HT-29 (cell line): ENCODE results near the gene GNG7. TPM values are rescaled to one million over a fixed set of nuclear protein-coding genes. Genes with fewer than 3 reads are reported as not detected.
"Not testable (repeated sequence)": the region's sequence is repeated elsewhere in the genome, so short reads cannot be mapped to it uniquely, and the experiment has no call there.

ENCODE experiments used
- DNase-seq: peaks from one replicate; pipeline ENCODE4 v3.0.0-alpha.2; 2015; ENCODE audit warnings: low spot score
- total RNA-seq: library from RNA; depleted of rRNA; stranded (reverse); fragments of >200 nt; shearing (Covaris generic); gene quantifications from 2 replicates; pipeline ENCODE4 v1.2.3, GENCODE V29; 2014

GNG7 gene
- total RNA-seq, 1 experiment from 2014 or later = 0.23 TPM

DNA sequence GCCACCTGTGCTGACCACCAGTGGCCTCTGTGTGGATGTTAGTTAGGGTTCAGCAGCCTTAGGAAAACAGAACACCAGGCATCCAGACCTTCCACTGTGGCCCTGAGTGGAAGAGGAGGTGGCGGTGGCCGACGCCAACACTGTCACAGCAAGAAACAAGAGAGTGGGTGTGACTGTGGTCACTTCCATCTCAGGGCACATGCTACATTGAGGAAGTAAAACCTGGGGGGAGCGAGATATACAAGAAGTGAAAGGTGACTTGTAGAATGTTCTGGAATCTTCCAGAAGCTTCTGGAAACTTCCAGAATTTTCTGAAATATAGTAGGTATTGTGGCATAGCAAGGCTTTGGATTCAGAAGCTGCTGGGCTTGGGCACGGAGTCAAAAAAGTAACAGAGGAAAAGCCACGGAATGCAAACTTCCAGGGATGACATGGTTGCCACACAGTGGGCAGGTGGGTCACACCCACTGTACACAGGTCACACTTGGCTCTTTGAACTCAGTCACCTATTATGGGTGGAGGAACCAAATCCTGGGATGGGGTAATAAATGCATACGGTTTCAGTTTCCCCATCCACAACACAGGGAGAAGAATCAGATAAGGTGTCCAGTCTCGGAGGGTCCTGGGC lies 24.3 kb downstream of the GNG7 start:
- DNase-seq = no peak

DNA sequence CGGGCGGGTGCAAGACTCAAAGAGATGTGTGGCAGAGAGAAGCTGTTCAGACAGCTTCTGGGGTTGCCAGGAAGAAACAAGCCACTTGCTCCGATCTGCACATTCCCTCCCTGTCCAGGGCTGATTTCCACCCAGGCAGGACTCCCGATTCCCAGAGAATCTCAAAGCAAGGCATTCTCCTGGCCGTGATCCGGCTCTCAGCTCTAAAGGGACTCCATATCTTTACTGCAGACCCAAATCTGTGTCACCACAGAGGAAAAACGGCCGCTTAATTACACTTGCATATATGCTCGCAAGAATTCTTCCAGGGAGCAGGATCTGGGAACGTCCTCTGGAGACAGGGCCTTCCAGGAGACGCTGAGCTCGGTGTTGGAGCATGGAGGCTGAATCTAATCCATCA lies 25.7 kb downstream of the GNG7 start:
- no peak for DNase-seq

DNA sequence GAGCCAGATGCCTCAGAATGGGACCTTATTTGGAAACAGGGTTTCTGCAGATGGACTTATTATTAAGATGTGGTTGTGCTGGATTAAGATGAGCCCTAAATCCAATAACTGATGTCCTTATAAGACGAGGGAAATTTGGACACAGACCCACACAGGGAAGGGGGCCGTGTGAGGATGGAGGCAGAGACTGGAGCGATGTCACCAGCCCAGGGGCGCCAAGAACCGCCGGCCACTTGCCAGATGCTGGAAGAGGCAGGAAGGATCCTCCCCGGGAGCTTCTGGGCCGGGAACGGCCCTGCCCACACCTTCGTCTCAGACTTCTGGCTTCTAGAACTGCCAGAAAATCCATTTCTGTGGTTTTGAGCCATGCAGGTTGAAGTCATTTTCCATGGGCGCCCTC lies 26.6 kb downstream of the GNG7 start:
- no peak for DNase-seq

DNA sequence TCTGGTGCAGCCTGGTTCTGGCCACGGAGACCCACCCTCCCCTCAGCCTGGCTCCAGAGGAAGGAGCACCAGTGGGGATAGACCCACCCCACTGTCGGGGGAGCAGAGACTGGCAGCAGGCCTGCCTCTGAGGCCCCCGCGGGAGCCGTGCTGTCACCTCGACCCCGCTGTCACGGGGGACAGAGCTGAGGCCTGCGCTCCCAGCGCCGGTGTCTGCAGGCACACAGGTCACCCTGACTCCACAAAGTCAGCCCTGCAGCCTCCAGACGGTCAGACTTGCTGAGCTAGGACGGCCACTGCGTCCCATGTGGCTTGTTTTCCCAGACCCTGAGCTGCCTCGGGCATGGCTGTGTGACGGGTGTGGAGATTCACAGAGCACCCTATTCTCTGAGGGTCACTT lies 32.3 kb downstream of the GNG7 start:
- DNase-seq = no peak

- no peak for DNase-seq
Observed at GRCh38 chr19:2668175-2668763, 34.2 kb downstream of the GNG7 start.

DNA sequence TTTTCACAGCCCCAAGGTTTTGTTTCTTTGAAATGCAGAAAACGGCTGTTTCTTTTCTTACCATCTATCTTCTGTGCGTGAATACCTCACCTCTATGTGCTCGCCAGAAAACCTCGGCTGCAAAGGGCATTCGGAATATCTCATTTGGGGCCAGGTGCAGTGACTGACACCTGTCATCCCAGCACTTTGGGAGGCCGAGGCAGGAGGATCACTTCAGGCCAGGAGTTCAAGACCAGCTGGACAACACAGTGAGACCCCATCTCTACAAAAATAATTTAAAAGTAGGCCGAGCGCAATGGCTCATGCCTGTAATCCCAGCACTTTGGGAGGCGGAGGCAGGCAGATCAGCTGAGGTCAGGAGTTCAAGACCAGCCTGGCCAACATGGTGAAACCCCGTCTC lies 35.1 kb downstream of the GNG7 start:
- not testable (repeated sequence) for DNase-seq

- DNase-seq = no peak
Observed at GRCh38 chr19:2666344-2666994, 36.0 kb downstream of the GNG7 start.

GRCh38 chr19:2665103-2665502 lies 37.4 kb downstream of the GNG7 start:
- DNase-seq = no peak

- DNase-seq = no peak
Observed at GRCh38 chr19:2663920-2664571, 38.4 kb downstream of the GNG7 start.

DNA sequence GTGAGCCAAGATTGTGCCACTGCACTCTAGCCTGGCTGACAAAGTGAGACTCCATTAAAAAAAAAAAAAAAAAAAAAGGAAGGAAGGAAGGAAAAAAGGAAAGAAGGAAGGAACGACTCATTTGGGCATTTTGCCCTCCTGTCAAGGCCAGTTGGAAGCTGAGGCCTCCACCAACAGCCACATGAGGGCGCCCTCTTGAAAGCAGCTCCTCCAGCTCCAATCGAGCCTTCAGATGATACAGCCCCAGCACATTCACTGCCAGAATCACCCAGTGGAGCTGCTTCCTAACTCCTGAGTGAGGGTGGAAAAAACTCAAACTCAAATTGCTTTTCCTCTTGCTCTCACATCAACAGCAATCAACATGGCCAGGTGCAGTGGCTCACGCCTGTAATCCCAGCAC lies 40.9 kb downstream of the GNG7 start:
- peak; percentile 62 for DNase-seq

GRCh38 chr19:2659856-2660432 lies 42.5 kb downstream of the GNG7 start:
- no peak for DNase-seq

DNA sequence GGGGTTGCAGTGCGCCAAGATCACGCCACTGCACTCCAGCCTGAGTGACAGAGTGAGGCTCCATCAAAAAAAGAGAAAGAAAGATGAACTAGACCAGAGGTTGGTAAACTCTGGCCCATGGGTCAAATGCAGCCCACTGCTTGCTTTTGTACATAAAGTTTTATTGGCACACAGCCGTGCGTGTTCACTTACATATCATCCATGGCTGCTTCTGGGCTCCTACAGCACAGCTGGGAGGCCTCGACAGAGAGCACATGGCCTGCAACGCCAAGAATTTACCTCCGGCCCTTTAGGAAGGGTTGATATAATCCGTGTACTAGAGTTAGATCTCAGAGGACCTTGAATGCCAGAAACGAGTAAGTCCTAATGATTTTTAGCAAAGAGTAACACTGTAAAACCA lies 46.0 kb downstream of the GNG7 start:
- no peak for DNase-seq

DNA sequence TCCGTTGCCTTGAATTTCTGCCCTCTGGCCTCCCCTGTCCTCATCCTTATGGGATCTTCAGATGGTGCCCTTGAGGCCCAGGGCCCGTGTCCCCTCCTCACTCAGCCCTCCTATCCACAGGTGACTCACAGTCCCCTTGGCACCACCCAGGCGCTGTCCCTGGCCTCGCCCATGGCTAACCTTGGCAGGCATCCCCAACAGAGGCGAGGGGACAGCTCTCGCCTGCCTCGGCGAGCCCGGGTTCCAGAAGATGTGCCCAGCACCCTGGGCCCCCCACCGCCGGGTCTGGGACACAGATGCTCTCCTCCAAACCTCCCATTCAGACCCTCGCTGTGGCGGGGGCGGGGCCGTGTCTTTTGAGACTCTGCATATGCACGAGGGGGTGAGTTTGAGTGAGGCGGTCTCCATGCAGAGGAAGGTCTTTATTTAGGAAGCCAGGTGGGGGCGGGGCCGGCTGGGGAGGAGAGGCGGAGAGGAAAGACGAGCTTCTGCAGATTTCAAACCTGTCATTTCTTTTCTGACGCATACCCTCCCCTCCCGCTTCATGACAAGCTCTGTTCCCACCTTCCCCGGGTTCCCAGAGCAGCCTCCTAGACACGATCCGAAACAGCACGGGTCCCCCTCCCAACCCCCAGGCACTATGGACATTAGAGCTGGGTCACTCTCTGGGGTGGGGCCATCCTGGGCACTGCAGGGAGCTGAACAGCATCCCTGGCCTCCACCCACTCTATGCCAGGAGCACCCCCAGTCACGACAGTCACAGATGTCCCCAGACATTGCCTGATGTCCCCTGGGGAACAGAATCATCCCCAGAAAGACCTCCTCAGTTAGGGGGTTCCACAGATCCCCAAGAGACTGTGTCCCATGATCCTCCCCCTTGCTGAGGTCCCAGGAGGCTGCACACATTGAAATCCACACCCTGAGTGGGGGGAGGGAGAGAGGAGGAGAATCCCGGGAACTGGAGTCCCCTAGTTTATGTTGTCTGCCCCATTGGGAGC lies 48.5 kb downstream of the GNG7 start:
- DNase-seq = no peak

DNA sequence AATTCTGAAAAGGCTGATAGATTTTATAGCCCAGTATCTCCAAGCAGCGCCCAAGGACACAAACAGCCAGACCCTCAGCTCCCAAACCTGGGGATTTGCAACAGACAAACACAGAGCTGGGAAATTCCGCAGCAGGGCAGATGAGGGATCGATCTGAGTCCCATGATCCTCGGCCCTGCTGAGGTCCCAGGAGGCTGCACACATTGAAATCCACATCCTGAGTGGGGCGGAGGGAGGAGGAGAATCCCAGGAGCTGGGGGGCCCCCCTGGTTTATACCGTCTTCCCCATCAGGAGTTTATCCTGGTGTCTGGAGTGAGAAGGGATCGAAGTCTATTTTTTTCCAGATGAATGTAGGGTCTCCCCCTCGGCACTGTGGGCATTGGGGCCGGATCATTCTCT lies 49.3 kb downstream of the GNG7 start:
- DNase-seq = no peak

GRCh38 chr19:2652504-2653099 lies 49.9 kb downstream of the GNG7 start:
- no peak for DNase-seq

- DNase-seq = not testable (repeated sequence)
Observed at GRCh38 chr19:2651002-2651733, 51.3 kb downstream of the GNG7 start.

GRCh38 chr19:2650515-2650914 lies 52.0 kb downstream of the GNG7 start:
- DNase-seq = no peak

DNA sequence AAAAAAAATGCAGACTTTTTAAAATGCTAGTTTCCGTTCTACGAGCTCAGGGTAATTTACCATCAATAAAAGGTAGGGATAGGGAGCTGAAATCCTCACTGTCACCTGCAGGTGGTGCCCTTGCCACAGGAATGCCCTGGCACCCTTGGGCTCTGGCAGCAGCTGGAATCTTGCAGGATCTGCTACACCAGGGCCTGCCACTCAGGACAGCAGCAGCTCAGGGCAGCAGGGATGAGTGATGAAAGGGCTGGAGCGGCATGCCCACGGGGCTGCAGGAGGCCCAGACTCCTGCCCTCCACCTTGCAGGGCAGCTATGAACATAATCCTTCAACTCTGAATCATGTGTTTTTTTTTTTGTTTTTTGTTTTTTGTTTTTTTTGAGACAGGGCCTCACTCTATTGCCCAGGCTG lies 54.0 kb downstream of the GNG7 start:
- peak; percentile 80 for DNase-seq

DNA sequence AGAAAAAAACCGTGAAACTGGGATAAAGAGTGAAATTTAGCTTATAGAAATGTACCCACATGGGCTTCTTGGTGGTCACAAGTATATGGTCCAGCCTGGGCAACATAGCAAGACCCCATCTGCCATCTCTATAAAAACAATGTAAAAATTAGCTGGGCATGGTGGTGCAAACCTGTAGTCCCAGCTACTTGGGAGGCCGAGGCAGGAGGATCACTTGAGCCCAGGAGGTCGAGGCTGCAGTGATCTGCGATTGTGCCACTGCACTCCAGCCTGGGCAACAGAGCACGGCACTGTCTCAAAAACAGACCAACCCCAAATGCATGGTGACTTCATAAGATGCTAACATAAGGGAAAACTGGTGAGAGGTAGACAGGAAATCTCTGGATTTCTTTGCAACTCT lies 54.4 kb downstream of the GNG7 start:
- DNase-seq = no peak
